SK-N-SH (cell line): ENCODE data around the gene NBR1. TPM values are rescaled to one million over a fixed set of nuclear protein-coding genes. Genes with fewer than 3 reads are reported as not detected.
"Not testable (repeated sequence)": the region's sequence is repeated elsewhere in the genome, so short reads cannot be mapped to it uniquely, and the experiment has no call there.

Experiments
- CTCF ChIA-PET: fragments of 300-600, 350-600 bp; formaldehyde crosslinking; extraction: SDS; loops from one replicate; lab custom pipeline; 2021; lab: Yijun Ruan, JAX
- POLR2A ChIA-PET: fragments of 350-600 bp; sonication (Branson Sonifier 250); formaldehyde crosslinking; extraction: SDS; loops from one replicate; lab custom pipeline; 2020; ENCODE audit warnings: antibody characterized with exemption, inconsistent platforms; lab: Yijun Ruan, JAX
- DNase-seq: peaks from one replicate; pipeline ENCODE4 v3.0.0; 2012
- H2AFZ ChIP-seq: fragments of 200-600 bp; sonication (generic); 2 replicates; pipeline ENCODE4 v1.8.1; 2016; ENCODE audit warnings: antibody characterized with exemption, mild to moderate bottlenecking, low read depth
- H3F3A ChIP-seq: fragments of 200-600 bp; sonication (generic); replicated peaks from 2 replicates; pipeline ENCODE3; 2016; ENCODE audit warnings: antibody characterized with exemption, mild to moderate bottlenecking; ENCODE audit not compliant: insufficient read depth
- H3K27ac ChIP-seq, 2 experiments: fragments of 200-500 bp in 1 of 2; fragments of 200-600 bp in 1 of 2; sonication (Bioruptor generic) in 1 of 2; sonication (generic), shearing (Covaris generic) in 1 of 2; 2 replicates each; pipeline versions ENCODE4 v1.5.1 to v1.6.1; 2014 to 2016; ENCODE audit warnings: low read depth in 2 of 2, inconsistent platforms in 1 of 2, low read length in 1 of 2, mild to moderate bottlenecking in 1 of 2, mixed read lengths in 1 of 2
- H3K27me3 ChIP-seq: fragments of 200-600 bp; sonication (generic), shearing (Covaris generic); 2 replicates; pipeline ENCODE4 v1.6.1; 2016; ENCODE audit warnings: mixed run types; ENCODE audit not compliant: insufficient read depth
- H3K36me3 ChIP-seq, 2 experiments: fragments of 200-500 bp in 1 of 2; fragments of 200-600 bp in 1 of 2; sonication (Bioruptor generic) in 1 of 2; sonication (generic) in 1 of 2; replicated peaks in 1 of 2; 2 replicates each; pipeline versions ENCODE3 to v1.5.1; 2014 to 2016; ENCODE audit warnings: low read length in 1 of 2, mild to moderate bottlenecking in 1 of 2; ENCODE audit not compliant: insufficient read depth in 2 of 2, control insufficient read depth in 1 of 2
- H3K4me1 ChIP-seq, 2 experiments: fragments of 200-500 bp in 1 of 2; fragments of 200-600 bp in 1 of 2; sonication (Bioruptor generic) in 1 of 2; sonication (generic), shearing (Covaris generic) in 1 of 2; 2 replicates each; pipeline versions ENCODE4 v1.5.1 to v1.6.1; 2014 to 2016; ENCODE audit warnings: low read depth in 1 of 2, low read length in 1 of 2, mixed run types in 1 of 2; ENCODE audit not compliant: insufficient read depth in 2 of 2, control insufficient read depth in 1 of 2
- H3K4me2 ChIP-seq: fragments of 200-600 bp; sonication (generic), shearing (Covaris generic); 2 replicates; pipeline ENCODE4 v1.6.1; 2017; ENCODE audit warnings: mixed run types
- H3K4me3 ChIP-seq, 2 experiments: fragments of 200-500 bp in 1 of 2; fragments of 200-600 bp in 1 of 2; sonication (Bioruptor generic) in 1 of 2; sonication (generic), shearing (Covaris generic) in 1 of 2; 2 replicates each; pipeline versions ENCODE4 v1.5.1 to v1.8.1; 2014 to 2016; ENCODE audit warnings: low read depth in 2 of 2, inconsistent platforms in 1 of 2, low read length in 1 of 2, mild to moderate bottlenecking in 1 of 2, mixed read lengths in 1 of 2, moderate library complexity in 1 of 2
- H3K79me2 ChIP-seq: fragments of 200-600 bp; sonication (generic); 2 replicates; pipeline ENCODE4 v1.8.1; 2017; ENCODE audit warnings: mild to moderate bottlenecking; ENCODE audit not compliant: insufficient read depth
- H3K9ac ChIP-seq: fragments of 200-600 bp; sonication (generic); 2 replicates; pipeline ENCODE4 v1.6.1; 2017; ENCODE audit warnings: mixed run types
- H3K9me2 ChIP-seq: fragments of 200-600 bp; sonication (generic); 2 replicates; pipeline ENCODE4 v1.6.1; 2017; ENCODE audit warnings: mixed run types
- H3K9me3 ChIP-seq: fragments of 200-600 bp; sonication (generic); 2 replicates; pipeline ENCODE4 v1.6.1; 2017; ENCODE audit warnings: mixed run types, mild to moderate bottlenecking, moderate library complexity
- H4K20me1 ChIP-seq: fragments of 200-600 bp; sonication (generic); 2 replicates; pipeline ENCODE4 v1.6.1; 2017; ENCODE audit warnings: mild to moderate bottlenecking, mixed run types; ENCODE audit not compliant: insufficient read depth
- CHD2 ChIP-seq: fragments of 150-350 bp; IDR thresholded peaks from 2 replicates; pipeline ENCODE4 v1.6.1; 2018; ENCODE audit warnings: low read length; ENCODE audit not compliant: partially characterized antibody
- ELF1 ChIP-seq: IDR thresholded peaks from 2 replicates; pipeline ENCODE4 v1.4.0; 2012
- EP300 ChIP-seq, 2 experiments: IDR thresholded peaks; 2 replicates each; pipeline versions ENCODE4 v1.4.0 to v1.6.1; 2012; ENCODE audit warnings: borderline replicate concordance in 1 of 2, low read depth in 1 of 2, low read length in 1 of 2
- FOSL2 ChIP-seq: IDR thresholded peaks from 2 replicates; pipeline ENCODE4 v1.4.0; 2012; ENCODE audit warnings: low read depth, mild to moderate bottlenecking, moderate library complexity, borderline replicate concordance
- FOXJ3 ChIP-seq: sonication (generic); formaldehyde crosslinking; IDR thresholded peaks from 2 replicates; pipeline ENCODE4 v1.5.1; 2020; ENCODE audit warnings: mild to moderate bottlenecking, missing genetic modification reagents
- GABPA ChIP-seq: IDR thresholded peaks from 2 replicates; pipeline ENCODE4 v1.4.0; 2012; ENCODE audit warnings: low read depth, mild to moderate bottlenecking
- GATA2 ChIP-seq: sonication (generic); formaldehyde crosslinking; IDR thresholded peaks from 2 replicates; pipeline ENCODE4 v1.5.0; 2020; ENCODE audit warnings: mild to moderate bottlenecking, missing genetic modification reagents
- NRF1 ChIP-seq: IDR thresholded peaks from 2 replicates; pipeline ENCODE4 v1.6.1; 2012; ENCODE audit warnings: low read depth, mild to moderate bottlenecking, low read length
- RCOR1 ChIP-seq: fragments of 150-350 bp; IDR thresholded peaks from 2 replicates; pipeline ENCODE4 v1.6.1; 2017; ENCODE audit warnings: antibody characterized with exemption, low read length
- REST ChIP-seq: IDR thresholded peaks from 2 replicates; pipeline ENCODE4 v1.6.1; 2012; ENCODE audit warnings: mild to moderate bottlenecking, low read depth, low read length, moderate library complexity
- RXRA ChIP-seq: IDR thresholded peaks from 2 replicates; pipeline ENCODE4 v1.4.0; 2012; ENCODE audit warnings: low read depth, mild to moderate bottlenecking, borderline replicate concordance
- SMC3 ChIP-seq: IDR thresholded peaks from 2 replicates; pipeline ENCODE4 v1.6.1; 2012; ENCODE audit warnings: low read depth, low read length, improper control_type of control experiment
- ZBTB33 ChIP-seq: IDR thresholded peaks from 2 replicates; pipeline ENCODE4 v1.4.0; 2012; ENCODE audit warnings: low read depth, borderline replicate concordance
- WGBS: methylation state at CpG from one replicate; pipeline ENCODE4 v1.1.6; 2017; ENCODE audit warnings: low lambda C conversion rate; 5-methylcytosine and 5-hydroxymethylcytosine counted together
- polyA plus RNA-seq, 3 experiments: library from polyadenylated mRNA; depleted of rRNA; stranded (reverse); fragments of >200 nt; gene quantifications; 2 replicates each; pipeline ENCODE4 v1.2.3, GENCODE V29; 2012

The NBR1 gene
- polyA plus RNA-seq, 1 of the 3 experiments (the other 2 are of a cell fraction): 41.4 TPM

- POLR2A ChIA-PET, H3K4me2 ChIP-seq: not testable (repeated sequence)
These were observed 32.5 kb upstream of the NBR1 start for GRCh38 chr17:43138531-43138930.

GRCh38 chr17:43140396-43141332, 30.4 kb upstream of the NBR1 start:
- no peak overlapping the region for H3K4me2 ChIP-seq
- 83% methylated on average over 10 of the region's 11 CpGs for WGBS
- no peaks in the 10 kb centered on the region for H3K9me2 ChIP-seq
- no peak overlapping the region for H2AFZ ChIP-seq
- H3K9me3 ChIP-seq: no peaks in the 10 kb centered on the region
- no peak for TF ChIP-seq CHD2
- TF ChIP-seq FOXJ3 (CRISPR knock-in tag): no peak
- TF ChIP-seq RCOR1: no peak
- no peak for TF ChIP-seq FOSL2
- TF ChIP-seq ZBTB33: no peak
- no peak for TF ChIP-seq REST
- no peak for TF ChIP-seq GABPA
- TF ChIP-seq SMC3: no peak
- TF ChIP-seq NRF1: no peak
- no peak for TF ChIP-seq GATA2 (CRISPR knock-in tag)
- no peak for TF ChIP-seq RXRA
- TF ChIP-seq EP300 (IDR thresholded peaks at IDR 0.05; ENCODE audit: borderline replicate concordance in 1 of 2, low read depth in 1 of 2, low read length in 1 of 2): no peak
- no peak for TF ChIP-seq ELF1
- TF ChIP-seq, all 33 proteins: peak for 0
- Histone ChIP-seq H3K4me1 (no peaks in the 10 kb centered on the region), H3K4me3 (no peak overlapping the region), H4K20me1 (no peaks in the 10 kb centered on the region), H3K27me3 (no peaks in the 10 kb centered on the region), H3K27ac (no peak overlapping the region), H3K79me2 (no peaks in the 10 kb centered on the region; the same call in 1 of the 2 replicates), H3K36me3 (peaks cover 2 to 4% of the 10 kb centered on the region in 2 experiments), H3K9ac (no peak overlapping the region), H3F3A (no peaks in the 10 kb centered on the region)
- POLR2A ChIA-PET: no interaction called here
- DNase-seq: no peak
- CTCF ChIA-PET: no interaction called here

More at GRCh38 chr17:43138531-43138930, 32.5 kb upstream of the NBR1 start:
- H3K9me2 ChIP-seq, H3K27ac ChIP-seq, H2AFZ ChIP-seq, H3F3A ChIP-seq, H3K4me1 ChIP-seq, H3K79me2 ChIP-seq, H4K20me1 ChIP-seq, DNase-seq, H3K9ac ChIP-seq, CTCF ChIA-PET, H3K27me3 ChIP-seq, H3K9me3 ChIP-seq, H3K4me3 ChIP-seq: not testable (repeated sequence)
- H3K36me3 ChIP-seq: peaks cover 10 to 14% of the 10 kb centered on the region in 2 experiments
- WGBS: 100% methylated on average over 3 of the region's 4 CpGs
